K562 (cell line): ENCODE data around the gene CALCB. TPM values are rescaled to one million over a fixed set of nuclear protein-coding genes. Genes with fewer than 3 reads are reported as not detected.

Experiments used
- ATAC-seq: fragments of 200-7000 bp; cut with Tn5 transposase; 3 replicates; pipeline ENCODE4 v1.9.1; 2020; ENCODE audit warnings: moderate library complexity
- BruUV-seq: library from RNA; stranded (reverse); fragments of 400-500 nt; replicated peaks from 2 replicates; lab custom pipeline; 2021; lab: Mats Ljungman, UMichigan
- CTCF ChIA-PET: fragments of 300-600 bp; formaldehyde crosslinking; extraction: SDS; loops from one replicate; lab custom pipeline; 2021; ENCODE audit warnings: low intra/inter-chr PET ratio; lab: Yijun Ruan, JAX
- POLR2A ChIA-PET: fragments of 300-600, 350-650 bp; sonication (Branson Sonifier 250); formaldehyde crosslinking; extraction: SDS; loops from one replicate; lab custom pipeline; 2021; ENCODE audit warnings: antibody characterized with exemption, inconsistent platforms; lab: Yijun Ruan, JAX
- DNase-seq, 4 experiments: peaks; one replicate each; pipeline versions ENCODE4 v3.0.0 to v3.0.0-alpha.2; 2011 to 2018; ENCODE audit warnings: low spot score in 3 of 4, mixed read lengths in 3 of 4; ENCODE audit errors: extremely low read depth in 1 of 4
- FAIRE-seq: peaks from 2 replicates; lab custom pipeline; 2011; peaks lifted over from hg19 to GRCh38; lab: Jason Lieb, UNC
- H2AFZ ChIP-seq: 2 replicates; pipeline ENCODE4 v1.6.0; 2011; ENCODE audit warnings: low read depth, low read length, control low read depth, inconsistent platforms
- H3K27ac ChIP-seq: fragments of 200-600 bp; 3 replicates; pipeline ENCODE4 v1.8.0; 2011; ENCODE audit warnings: low read depth, mild to moderate bottlenecking, control low read depth, inconsistent platforms, low read length, moderate library complexity, mixed read lengths; ENCODE audit errors: extremely low read depth
- H3K27me3 ChIP-seq, 2 experiments: fragments of 300-600 bp in 1 of 2; 2 replicates in 1 of 2; 3 replicates in 1 of 2; pipeline versions ENCODE4 v1.6.0 to v1.8.0; 2011; ENCODE audit warnings: inconsistent platforms in 2 of 2, low read length in 2 of 2, mild to moderate bottlenecking in 1 of 2, mixed read lengths in 1 of 2, moderate library complexity in 1 of 2; ENCODE audit not compliant: control insufficient read depth in 2 of 2, insufficient read depth in 2 of 2
- H3K36me3 ChIP-seq: fragments of 300-600 bp; 3 replicates; pipeline ENCODE4 v1.8.0; 2011; ENCODE audit warnings: mild to moderate bottlenecking, low read length, inconsistent platforms; ENCODE audit not compliant: control insufficient read depth, insufficient read depth
- H3K4me1 ChIP-seq, 2 experiments: fragments of 200-600 bp in 1 of 2; replicated peaks in 1 of 2; 2 replicates in 1 of 2; 3 replicates in 1 of 2; pipeline versions ENCODE4 v1.5.1 to v1.8.0; 2011; ENCODE audit warnings: inconsistent platforms in 2 of 2, low read length in 2 of 2, mild to moderate bottlenecking in 1 of 2, mixed read lengths in 1 of 2, moderate library complexity in 1 of 2; ENCODE audit not compliant: control insufficient read depth in 2 of 2, insufficient read depth in 2 of 2
- H3K4me2 ChIP-seq: 2 replicates; pipeline ENCODE4 v1.6.1; 2011; ENCODE audit warnings: low read length, control low read depth, inconsistent platforms, mixed read lengths; ENCODE audit not compliant: insufficient read depth
- H3K4me3 ChIP-seq: fragments of 200-600 bp; sonication (generic), shearing (Covaris generic); 2 replicates; pipeline ENCODE4 v1.5.1; 2016; ENCODE audit warnings: control low read depth, inconsistent platforms
- H3K79me2 ChIP-seq: fragments of 200-600 bp; 3 replicates; pipeline ENCODE4 v1.8.0; 2011; ENCODE audit warnings: low read length, inconsistent platforms; ENCODE audit not compliant: control insufficient read depth, insufficient read depth
- H3K9ac ChIP-seq, 2 experiments: 2 replicates each; pipeline versions ENCODE4 v1.6.0 to v1.6.1; 2011; ENCODE audit warnings: low read depth in 2 of 2, low read length in 2 of 2, control low read depth in 1 of 2, inconsistent platforms in 1 of 2, mild to moderate bottlenecking in 1 of 2, mixed read lengths in 1 of 2; ENCODE audit not compliant: insufficient read depth in 1 of 2
- H3K9me1 ChIP-seq: one replicate; pipeline ENCODE4 v1.6.0; 2011; ENCODE audit warnings: inconsistent platforms, mild to moderate bottlenecking, low read length, moderate library complexity; ENCODE audit not compliant: control insufficient read depth, insufficient read depth
- H3K9me3 ChIP-seq: replicated peaks from 2 replicates; pipeline ENCODE4 v1.5.1; 2011; ENCODE audit warnings: low read depth, low read length, inconsistent platforms; ENCODE audit not compliant: control insufficient read depth, insufficient read depth
- H4K20me1 ChIP-seq: replicated peaks from 2 replicates; pipeline ENCODE4 v1.6.1; 2011; ENCODE audit warnings: low read length, inconsistent platforms, mixed read lengths; ENCODE audit not compliant: control insufficient read depth, insufficient read depth
- CEBPB ChIP-seq: fragments of 450-650 bp; IDR thresholded peaks from 2 replicates; pipeline ENCODE4 v1.6.1; 2016; ENCODE audit warnings: missing genetic modification characterization, missing compliant biosample characterization
- CREB3 ChIP-seq: fragments of 450-650 bp; conservative IDR thresholded peaks from 2 replicates; pipeline ENCODE4 v1.6.1; 2016; ENCODE audit warnings: missing genetic modification characterization, low read depth, mild to moderate bottlenecking, missing compliant biosample characterization, moderate library complexity
- MCM5 ChIP-seq: fragments of 450-650 bp; IDR thresholded peaks from 2 replicates; pipeline ENCODE4 v1.6.1; 2016; ENCODE audit warnings: low read depth
- NCOA1 ChIP-seq: fragments of 450-650 bp; IDR thresholded peaks from 2 replicates; pipeline ENCODE4 v1.6.1; 2016; ENCODE audit warnings: low read depth
- NR0B1 ChIP-seq: fragments of 450-650 bp; IDR thresholded peaks from one replicate; pipeline ENCODE4 v1.6.1; 2018; ENCODE audit warnings: mild to moderate bottlenecking, moderate library complexity; ENCODE audit not compliant: partially characterized antibody
- PRPF4 ChIP-seq: fragments of 200-400 bp; formaldehyde crosslinking; IDR thresholded peaks from one replicate; pipeline ENCODE4 v1.6.1; 2017; ENCODE audit warnings: low read length, low read depth, mild to moderate bottlenecking; ENCODE audit not compliant: insufficient read depth, poor library complexity, severe bottlenecking
- SREBF2 ChIP-seq: sonication (generic); formaldehyde crosslinking; IDR thresholded peaks from 2 replicates; pipeline ENCODE4 v1.4.0; 2020; ENCODE audit warnings: mild to moderate bottlenecking, missing genetic modification reagents
- TBP ChIP-seq: optimal IDR thresholded peaks from 2 replicates; pipeline ENCODE3; 2011; ENCODE audit warnings: low read depth, low read length, improper control_type of control experiment
- TCF7L2 ChIP-seq: fragments of 150-350 bp; IDR thresholded peaks from 2 replicates; pipeline ENCODE4 v1.6.1; 2016; ENCODE audit warnings: low read depth, mild to moderate bottlenecking, low read length, moderate library complexity
- ZC3H4 ChIP-seq: sonication (generic); formaldehyde crosslinking; IDR thresholded peaks from 2 replicates; pipeline ENCODE4 v1.9.0; 2021; ENCODE audit warnings: missing genetic modification reagents, borderline replicate concordance
- ZNF143 ChIP-seq: sonication (generic); formaldehyde crosslinking; IDR thresholded peaks from 2 replicates; pipeline ENCODE4 v1.9.0; 2022; ENCODE audit warnings: mild to moderate bottlenecking, missing genetic modification reagents
- ZNF197 ChIP-seq: fragments of 200-800 bp; sonication (Bioruptor generic); IDR thresholded peaks from 2 replicates; pipeline ENCODE4 v1.6.1; 2016; ENCODE audit warnings: low read depth, missing genetic modification characterization, missing compliant biosample characterization
- ZNF444 ChIP-seq: fragments of 250-450 bp; sonication (Bioruptor Pico); IDR thresholded peaks from 2 replicates; pipeline ENCODE4 v1.4.0; 2020; ENCODE audit warnings: mild to moderate bottlenecking, moderate library complexity
- WGBS: fragments of 100-300 bp; shearing (Covaris generic); methylation state at CpG from one replicate; pipeline ENCODE4 v1.1.6; 2016; ENCODE audit warnings: low coverage, mixed read lengths; ENCODE audit not compliant: insufficient coverage; ENCODE audit errors: missing lambda C conversion rate; 5-methylcytosine and 5-hydroxymethylcytosine counted together
- in situ Hi-C: fragments of 300-500 bp; cut with MboI; formaldehyde crosslinking; loops from 4 replicates; pipeline ENCODE4 v1.15.0; 2018; ENCODE audit warnings: inconsistent platforms, mixed read lengths
- intact Hi-C: fragments of 100-400 bp; cut with micrococcal nuclease; formaldehyde crosslinking; loops from 2 replicates; pipeline ENCODE4 v1.14.2; 2022
- polyA plus RNA-seq, 8 experiments: library from polyadenylated mRNA; depleted of rRNA in 4 of 8; stranded (reverse) in 5 of 8; unstranded in 3 of 8; fragments of >200 nt; fragmentation: Nextera tagmentation in 2 of 8; fragmentation: Illumina TruSeq in 1 of 8; extraction: Ambion mirVana in 2 of 8; extraction: Trizol in 1 of 8; gene quantifications; 2 replicates each; pipeline versions ENCODE4 v1.2.1 to v1.2.3, GENCODE V29; 2011 to 2014; ENCODE audit warnings: inconsistent platforms in 1 of 8, missing spikeins in 1 of 8
- total RNA-seq, 7 experiments: library from RNA; depleted of rRNA in 6 of 7; stranded (reverse); fragments of >200 nt in 6 of 7; fragmentation: Illumina TruSeq in 2 of 7; extraction: Trizol in 2 of 7; gene quantifications; 2 replicates each; pipeline versions ENCODE4 v1.2.1 to v1.2.3, GENCODE V29; 2011 to 2021; ENCODE audit warnings: low replicate concordance in 1 of 7
- TF ChIP-seq, protein P1 (sequence below): fragments of 450-650 bp; formaldehyde crosslinking; IDR thresholded peaks from 2 replicates; pipeline ENCODE4 v1.4.0; 2020; ENCODE audit warnings: mild to moderate bottlenecking, moderate library complexity
- TF ChIP-seq, protein P2 (sequence below), 2 experiments: IDR thresholded peaks; 2 replicates each; pipeline ENCODE4 v1.6.1; 2012; ENCODE audit warnings: improper control_type of control experiment in 2 of 2, low read depth in 2 of 2, low read length in 2 of 2, borderline replicate concordance in 1 of 2

The CALCB gene
- total and polyA plus RNA-seq, 9 of the 15 experiments (the other 6 are each of a cell fraction or from before 2014, with no cell fraction given) = not detected

DNA sequence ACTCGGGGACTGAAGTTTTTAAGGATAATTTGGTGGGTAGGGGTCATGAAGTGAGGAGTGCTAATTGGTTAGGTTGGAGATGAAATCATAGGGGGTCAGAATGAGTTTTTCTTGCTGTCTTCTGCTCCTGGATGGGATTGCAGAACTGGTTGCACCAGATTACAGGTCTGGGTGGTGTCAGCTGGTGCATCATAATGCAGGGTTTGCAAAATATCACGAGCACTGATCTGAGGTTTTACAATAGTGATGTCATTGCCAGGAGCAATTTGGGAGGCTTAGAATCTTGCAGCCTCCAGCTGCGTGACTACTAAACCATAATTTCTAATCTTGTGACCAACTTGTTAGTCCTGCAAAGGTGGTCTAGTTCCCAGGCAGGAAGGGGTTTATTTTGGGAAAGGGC, 46.4 kb upstream of the CALCB start:
- Histone ChIP-seq H3K9ac (no peak overlapping the region), H3K4me1 (no peaks in the 10 kb centered on the region), H4K20me1 (no peaks in the 10 kb centered on the region), H3K9me1 (no peaks in the 10 kb centered on the region), H3K9me3 (no peaks in the 10 kb centered on the region), H3K4me3 (no peak overlapping the region), H3K27ac (no peak overlapping the region), H2AFZ (no peak overlapping the region), H3K79me2 (no peaks in the 10 kb centered on the region), H3K36me3 (no peaks in the 10 kb centered on the region), H3K4me2 (no peak overlapping the region), H3K27me3 (no peaks in the 10 kb centered on the region)
- ATAC-seq (no peak), FAIRE-seq (no peak), DNase-seq (no peak)
- CTCF ChIA-PET = no interaction called here
- TF ChIP-seq ZC3H4 (CRISPR knock-in tag) (no peak), ZNF143 (no peak), PRPF4 (no peak), NR0B1 (no peak), TCF7L2 (no peak), CEBPB (no peak), NCOA1 (no peak), MCM5 (no peak), CREB3 (tag) (no peak), ZNF444 (CRISPR knock-in tag) (no peak), TBP (no peak), SREBF2 (CRISPR knock-in tag) (no peak), ZNF197 (CRISPR knock-in tag) (no peak)
- TF ChIP-seq, protein P1, sequence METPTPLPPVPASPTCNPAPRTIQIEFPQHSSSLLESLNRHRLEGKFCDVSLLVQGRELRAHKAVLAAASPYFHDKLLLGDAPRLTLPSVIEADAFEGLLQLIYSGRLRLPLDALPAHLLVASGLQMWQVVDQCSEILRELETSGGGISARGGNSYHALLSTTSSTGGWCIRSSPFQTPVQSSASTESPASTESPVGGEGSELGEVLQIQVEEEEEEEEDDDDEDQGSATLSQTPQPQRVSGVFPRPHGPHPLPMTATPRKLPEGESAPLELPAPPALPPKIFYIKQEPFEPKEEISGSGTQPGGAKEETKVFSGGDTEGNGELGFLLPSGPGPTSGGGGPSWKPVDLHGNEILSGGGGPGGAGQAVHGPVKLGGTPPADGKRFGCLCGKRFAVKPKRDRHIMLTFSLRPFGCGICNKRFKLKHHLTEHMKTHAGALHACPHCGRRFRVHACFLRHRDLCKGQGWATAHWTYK = no peak
- TF ChIP-seq, protein P2, sequence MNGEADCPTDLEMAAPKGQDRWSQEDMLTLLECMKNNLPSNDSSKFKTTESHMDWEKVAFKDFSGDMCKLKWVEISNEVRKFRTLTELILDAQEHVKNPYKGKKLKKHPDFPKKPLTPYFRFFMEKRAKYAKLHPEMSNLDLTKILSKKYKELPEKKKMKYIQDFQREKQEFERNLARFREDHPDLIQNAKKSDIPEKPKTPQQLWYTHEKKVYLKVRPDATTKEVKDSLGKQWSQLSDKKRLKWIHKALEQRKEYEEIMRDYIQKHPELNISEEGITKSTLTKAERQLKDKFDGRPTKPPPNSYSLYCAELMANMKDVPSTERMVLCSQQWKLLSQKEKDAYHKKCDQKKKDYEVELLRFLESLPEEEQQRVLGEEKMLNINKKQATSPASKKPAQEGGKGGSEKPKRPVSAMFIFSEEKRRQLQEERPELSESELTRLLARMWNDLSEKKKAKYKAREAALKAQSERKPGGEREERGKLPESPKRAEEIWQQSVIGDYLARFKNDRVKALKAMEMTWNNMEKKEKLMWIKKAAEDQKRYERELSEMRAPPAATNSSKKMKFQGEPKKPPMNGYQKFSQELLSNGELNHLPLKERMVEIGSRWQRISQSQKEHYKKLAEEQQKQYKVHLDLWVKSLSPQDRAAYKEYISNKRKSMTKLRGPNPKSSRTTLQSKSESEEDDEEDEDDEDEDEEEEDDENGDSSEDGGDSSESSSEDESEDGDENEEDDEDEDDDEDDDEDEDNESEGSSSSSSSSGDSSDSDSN (IDR thresholded peaks at IDR 0.05; ENCODE audit: borderline replicate concordance in 1 of 2, low read depth in 2 of 2, low read length in 2 of 2) = no peak
- intact Hi-C loops (no loop called here), in situ Hi-C loops (no loop called here)
- 0% methylated on average over 3 of the region's 3 CpGs for WGBS
- BruUV-seq = no TSS peak
- POLR2A ChIA-PET = no interaction called here
